ENCODE data around the gene RGSL1.

RGSL1 gene

GRCh38 chr1:182600745-182601415, 150.9 kb downstream of the RGSL1 start:
- no peaks in the 10 kb centered on the region for H3K36me3 ChIP-seq (ENCODE audit: control insufficient read depth in 4 of 4, insufficient read depth in 4 of 4, low read length in 3 of 4)
- H3K9me3 ChIP-seq (ENCODE audit: control extremely low read depth in 1 of 5, control insufficient read depth in 4 of 5, insufficient read depth in 2 of 5, low read depth in 1 of 5, low read length in 4 of 5): no peaks in the 10 kb centered on the region
- 96% methylated on average over 4 of the region's 5 CpGs for WGBS (ENCODE audit: insufficient coverage)
- peaks cover 0 to 21% (median 15%) of the 10 kb centered on the region in 5 experiments for H3K27me3 ChIP-seq (replicated peaks in 2 of 5; ENCODE audit: control insufficient read depth in 4 of 5, insufficient read depth in 5 of 5, low read length in 4 of 5)
- H3K4me3 ChIP-seq (ENCODE audit: control insufficient read depth in 1 of 7, extremely low read depth in 1 of 7, insufficient read depth in 4 of 7, low read depth in 2 of 7, low read length in 6 of 7): no peak overlapping the region
- ChIA-PET POLR2A (interaction anchor here (1.2 kb wide), 1 partner anchor 183 kb away, joined by 4 read pairs; no protein-coding TSS in a partner anchor), CTCF (interaction anchor here (0.6 to 17.7 kb wide), 15 partner anchors 10 to 239 kb away, joined by 3 to 525 read pairs (median 3); partner anchors contain the start of genes NPL and RNASEL)
- DNase-seq: no peak
- H3K4me1 ChIP-seq (ENCODE audit: control extremely low read depth in 1 of 4, control insufficient read depth in 4 of 4, insufficient read depth in 4 of 4, low read length in 3 of 4): peaks cover 0 to 21% (median 17%) of the 10 kb centered on the region in 4 experiments
- no peak overlapping the region for H3K27ac ChIP-seq (ENCODE audit: insufficient read depth in 1 of 2, low read depth in 1 of 2, low read length in 2 of 2, poor library complexity in 1 of 2, severe bottlenecking in 2 of 2)

GRCh38 chr1:182601416-182601786, 151.5 kb downstream of the RGSL1 start:
- peaks cover 0 to 21% (median 15%) of the 10 kb centered on the region in 5 experiments for H3K27me3 ChIP-seq (replicated peaks in 2 of 5; ENCODE audit: control insufficient read depth in 4 of 5, insufficient read depth in 5 of 5, low read length in 4 of 5)
- H3K4me1 ChIP-seq (ENCODE audit: control extremely low read depth in 1 of 4, control insufficient read depth in 4 of 4, insufficient read depth in 4 of 4, low read length in 3 of 4): peaks cover 0 to 21% (median 17%) of the 10 kb centered on the region in 4 experiments
- no peaks in the 10 kb centered on the region for H3K36me3 ChIP-seq (ENCODE audit: control insufficient read depth in 4 of 4, insufficient read depth in 4 of 4, low read length in 3 of 4)
- no peak overlapping the region for H3K4me3 ChIP-seq (ENCODE audit: control insufficient read depth in 1 of 7, extremely low read depth in 1 of 7, insufficient read depth in 4 of 7, low read depth in 2 of 7, low read length in 6 of 7)
- WGBS (ENCODE audit: insufficient coverage): 0% methylated on average over 3 of the region's 6 CpGs
- no peaks in the 10 kb centered on the region for H3K9me3 ChIP-seq (ENCODE audit: control extremely low read depth in 1 of 5, control insufficient read depth in 4 of 5, insufficient read depth in 2 of 5, low read depth in 1 of 5, low read length in 4 of 5)
- no peak overlapping the region for H3K27ac ChIP-seq (ENCODE audit: insufficient read depth in 1 of 2, low read depth in 1 of 2, low read length in 2 of 2, poor library complexity in 1 of 2, severe bottlenecking in 2 of 2)
- POLR2A ChIA-PET: interaction anchor here (1.2 kb wide), 1 partner anchor 182 kb away, joined by 4 read pairs; no protein-coding TSS in a partner anchor
- CTCF ChIA-PET: interaction anchor here (0.7 to 17.7 kb wide), 13 partner anchors 10 to 239 kb away, joined by 3 to 525 read pairs (median 4); partner anchors contain the start of genes NPL and RNASEL
- DNase-seq: peak; percentile 76 to 84 (median 81)

GRCh38 chr1:182601913-182602312, 152.0 kb downstream of the RGSL1 start:
- CTCF ChIA-PET: interaction anchor here (0.7 to 17.7 kb wide), 10 partner anchors 9 to 517 kb away, joined by 3 to 525 read pairs (median 4); partner anchors contain the start of gene NPL
- Histone ChIP-seq H3K4me3 (ENCODE audit: control insufficient read depth in 1 of 7, extremely low read depth in 1 of 7, insufficient read depth in 4 of 7, low read depth in 2 of 7, low read length in 6 of 7) (no peak overlapping the region), H3K4me1 (ENCODE audit: control extremely low read depth in 1 of 4, control insufficient read depth in 4 of 4, insufficient read depth in 4 of 4, low read length in 3 of 4) (peaks cover 0 to 21% (median 17%) of the 10 kb centered on the region in 4 experiments), H3K36me3 (ENCODE audit: control insufficient read depth in 4 of 4, insufficient read depth in 4 of 4, low read length in 3 of 4) (no peaks in the 10 kb centered on the region), H3K9me3 (ENCODE audit: control extremely low read depth in 1 of 5, control insufficient read depth in 4 of 5, insufficient read depth in 2 of 5, low read depth in 1 of 5, low read length in 4 of 5) (no peaks in the 10 kb centered on the region), H3K27ac (ENCODE audit: insufficient read depth in 1 of 2, low read depth in 1 of 2, low read length in 2 of 2, poor library complexity in 1 of 2, severe bottlenecking in 2 of 2) (no peak overlapping the region), H3K27me3 (replicated peaks in 2 of 5; ENCODE audit: control insufficient read depth in 4 of 5, insufficient read depth in 5 of 5, low read length in 4 of 5) (peaks cover 0 to 21% (median 15%) of the 10 kb centered on the region in 5 experiments)
- POLR2A ChIA-PET: no interaction called here
- WGBS (ENCODE audit: insufficient coverage): 100% methylated on average over 1 of the region's 4 CpGs
- DNase-seq: no peak

GRCh38 chr1:182602935-182603645, 153.1 kb downstream of the RGSL1 start:
- no peak for DNase-seq
- Histone ChIP-seq H3K9me3 (ENCODE audit: control extremely low read depth in 1 of 5, control insufficient read depth in 4 of 5, insufficient read depth in 2 of 5, low read depth in 1 of 5, low read length in 4 of 5) (no peaks in the 10 kb centered on the region), H3K36me3 (ENCODE audit: control insufficient read depth in 4 of 4, insufficient read depth in 4 of 4, low read length in 3 of 4) (no peaks in the 10 kb centered on the region), H3K4me1 (ENCODE audit: control extremely low read depth in 1 of 4, control insufficient read depth in 4 of 4, insufficient read depth in 4 of 4, low read length in 3 of 4) (peaks cover 0 to 25% (median 16%) of the 10 kb centered on the region in 4 experiments), H3K27ac (ENCODE audit: insufficient read depth in 1 of 2, low read depth in 1 of 2, low read length in 2 of 2, poor library complexity in 1 of 2, severe bottlenecking in 2 of 2) (no peak overlapping the region), H3K27me3 (replicated peaks in 2 of 5; ENCODE audit: control insufficient read depth in 4 of 5, insufficient read depth in 5 of 5, low read length in 4 of 5) (peaks cover 0 to 21% (median 13%) of the 10 kb centered on the region in 5 experiments), H3K4me3 (ENCODE audit: control insufficient read depth in 1 of 7, extremely low read depth in 1 of 7, insufficient read depth in 4 of 7, low read depth in 2 of 7, low read length in 6 of 7) (no peak overlapping the region)
- CTCF ChIA-PET: interaction anchor here (0.7 to 17.7 kb wide), 12 partner anchors 8 to 518 kb away, joined by 3 to 525 read pairs (median 3); partner anchors contain the start of genes NPL and RGS8
- POLR2A ChIA-PET: no interaction called here
- WGBS (ENCODE audit: insufficient coverage): 92% methylated on average over 8 of the region's 10 CpGs

- DNase-seq: no peak
- CTCF ChIA-PET: interaction anchor here (0.7 to 17.7 kb wide), 9 partner anchors 7 to 519 kb away, joined by 3 to 525 read pairs (median 3); partner anchors contain the start of genes NPL and RGS8
- H3K27me3 ChIP-seq (replicated peaks in 2 of 5; ENCODE audit: control insufficient read depth in 4 of 5, insufficient read depth in 5 of 5, low read length in 4 of 5): peaks cover 0 to 21% (median 13%) of the 10 kb centered on the region in 5 experiments
- POLR2A ChIA-PET: no interaction called here
- peak overlapping the region in 5 of 7 experiments; percentile 9 to 69 (median 47) for H3K4me3 ChIP-seq (ENCODE audit: control insufficient read depth in 1 of 7, extremely low read depth in 1 of 7, insufficient read depth in 4 of 7, low read depth in 2 of 7, low read length in 6 of 7)
- no peaks in the 10 kb centered on the region for H3K9me3 ChIP-seq (ENCODE audit: control extremely low read depth in 1 of 5, control insufficient read depth in 4 of 5, insufficient read depth in 2 of 5, low read depth in 1 of 5, low read length in 4 of 5)
- no peak overlapping the region for H3K27ac ChIP-seq (ENCODE audit: insufficient read depth in 1 of 2, low read depth in 1 of 2, low read length in 2 of 2, poor library complexity in 1 of 2, severe bottlenecking in 2 of 2)
- H3K4me1 ChIP-seq (ENCODE audit: control extremely low read depth in 1 of 4, control insufficient read depth in 4 of 4, insufficient read depth in 4 of 4, low read length in 3 of 4): peaks cover 0 to 20% (median 13%) of the 10 kb centered on the region in 4 experiments
- 0% methylated on average over 8 of the region's 12 CpGs for WGBS (ENCODE audit: insufficient coverage)
- H3K36me3 ChIP-seq (ENCODE audit: control insufficient read depth in 4 of 4, insufficient read depth in 4 of 4, low read length in 3 of 4): no peaks in the 10 kb centered on the region
These were observed 153.8 kb downstream of the RGSL1 start for GRCh38 chr1:182603646-182604174.

- Histone ChIP-seq H3K27ac (ENCODE audit: insufficient read depth in 1 of 2, low read depth in 1 of 2, low read length in 2 of 2, poor library complexity in 1 of 2, severe bottlenecking in 2 of 2) (no peak within 1 kb of the TSS), H3K36me3 (ENCODE audit: control insufficient read depth in 4 of 4, insufficient read depth in 4 of 4, low read length in 3 of 4) (no peaks in the 10 kb centered on the region), H3K27me3 (replicated peaks in 2 of 5; ENCODE audit: control insufficient read depth in 4 of 5, insufficient read depth in 5 of 5, low read length in 4 of 5) (peaks cover 0 to 21% (median 13%) of the 10 kb centered on the region in 5 experiments), H3K4me3 (ENCODE audit: control insufficient read depth in 1 of 7, extremely low read depth in 1 of 7, insufficient read depth in 4 of 7, low read depth in 2 of 7, low read length in 6 of 7) (peak within 1 kb of the TSS in 6 of 7 experiments; percentile 16 to 69 (median 41)), H3K9me3 (ENCODE audit: control extremely low read depth in 1 of 5, control insufficient read depth in 4 of 5, insufficient read depth in 2 of 5, low read depth in 1 of 5, low read length in 4 of 5) (no peaks in the 10 kb centered on the region), H3K4me1 (ENCODE audit: control extremely low read depth in 1 of 4, control insufficient read depth in 4 of 4, insufficient read depth in 4 of 4, low read length in 3 of 4) (peaks cover 0 to 16% (median 11%) of the 10 kb centered on the region in 4 experiments)
- WGBS (ENCODE audit: insufficient coverage): 1% methylated on average over 31 of the region's 44 CpGs
- CTCF ChIA-PET: interaction anchor here (0.8 to 17.7 kb wide), 5 partner anchors 4 to 238 kb away, joined by 3 to 525 read pairs (median 157); partner anchors contain the start of genes NPL and RGS16
- POLR2A ChIA-PET: interaction anchor here (1.0 kb wide), 1 partner anchor 12 kb away, joined by 3 read pairs; no protein-coding TSS in a partner anchor
- DNase-seq: peak; percentile 63 to 84 (median 82)
These were observed 154.5 kb downstream of the RGSL1 start, which contains the start of gene RGS16 for GRCh38 chr1:182604175-182605164. Gene RGS16, minus strand, starts transcription at chr1:182604389. Its CDS starts 130 bp downstream, at chr1:182604259.
